GM19324 (cell line): ENCODE results near the gene TSR3.
"Not testable (repeated sequence)": the region's sequence is repeated elsewhere in the genome, so short reads cannot be mapped to it uniquely, and the experiment has no call there.

ENCODE experiments used
- ATAC-seq: cut with Tn5 transposase; IDR thresholded peaks from one replicate; pipeline ENCODE4 v1.9.1; 2021; ENCODE audit warnings: mild to moderate bottlenecking, moderate library complexity; ENCODE audit not compliant: unreplicated experiment, low FRiP score

Gene TSR3

GRCh38 chr16:1340730-1341494 lies 10.8 kb downstream of the TSR3 start:
- no peak for ATAC-seq

GRCh38 chr16:1338855-1339675 lies 12.6 kb downstream of the TSR3 start:
- ATAC-seq, result no peak

- no peak for ATAC-seq
Measured at GRCh38 chr16:1338119-1338730, 13.5 kb downstream of the TSR3 start.

- ATAC-seq, result no peak
Measured at GRCh38 chr16:1337486-1337885, 14.2 kb downstream of the TSR3 start.

GRCh38 chr16:1336619-1337018 lies 15.1 kb downstream of the TSR3 start:
- no peak for ATAC-seq

- no peak for ATAC-seq
Measured at GRCh38 chr16:1335996-1336395, 15.7 kb downstream of the TSR3 start.

GRCh38 chr16:1335211-1335971 lies 16.3 kb downstream of the TSR3 start:
- no peak for ATAC-seq

- no peak for ATAC-seq
Measured at GRCh38 chr16:1334739-1335138, 16.9 kb downstream of the TSR3 start.

GRCh38 chr16:1333854-1334700 lies 17.6 kb downstream of the TSR3 start:
- no peak for ATAC-seq

- ATAC-seq, result no peak
Measured at GRCh38 chr16:1333149-1333812, 18.4 kb downstream of the TSR3 start, which contains the start of gene BAIAP3. TSS of gene BAIAP3 (plus strand) at chr16:1333645. CDS start at chr16:1338550, 4,905 bp downstream.

- ATAC-seq, result no peak
Measured at GRCh38 chr16:1332618-1333148, 19.0 kb downstream of the TSR3 start.

- ATAC-seq, result no peak
Measured at GRCh38 chr16:1331712-1332617, 19.7 kb downstream of the TSR3 start.

- ATAC-seq, result no peak
Measured at GRCh38 chr16:1330931-1331711, 20.6 kb downstream of the TSR3 start.

- no peak for ATAC-seq
Measured at GRCh38 chr16:1330260-1330914, 21.3 kb downstream of the TSR3 start.

- ATAC-seq, result not testable (repeated sequence)
Measured at GRCh38 chr16:1328961-1329360, 22.7 kb downstream of the TSR3 start.

- not testable (repeated sequence) for ATAC-seq
Measured at GRCh38 chr16:1328136-1328535, 23.5 kb downstream of the TSR3 start.

GRCh38 chr16:1327619-1327947 lies 24.1 kb downstream of the TSR3 start:
- ATAC-seq, result no peak
